K562 (cell line): ENCODE measurements around the gene KCNK3. TPM values are rescaled to one million over a fixed set of nuclear protein-coding genes. Genes with fewer than 3 reads are reported as not detected.

Source experiments
- ATAC-seq: fragments of 200-7000 bp; cut with Tn5 transposase; 3 replicates; pipeline ENCODE4 v1.9.1; 2020; ENCODE audit warnings: moderate library complexity
- BruUV-seq: library from RNA; stranded (reverse); fragments of 400-500 nt; replicated peaks from 2 replicates; lab custom pipeline; 2021; lab: Mats Ljungman, UMichigan
- CTCF ChIA-PET: fragments of 300-600 bp; formaldehyde crosslinking; extraction: SDS; loops from one replicate; lab custom pipeline; 2021; ENCODE audit warnings: low intra/inter-chr PET ratio; lab: Yijun Ruan, JAX
- POLR2A ChIA-PET: fragments of 300-600, 350-650 bp; sonication (Branson Sonifier 250); formaldehyde crosslinking; extraction: SDS; loops from one replicate; lab custom pipeline; 2021; ENCODE audit warnings: antibody characterized with exemption, inconsistent platforms; lab: Yijun Ruan, JAX
- DNase-seq, 4 experiments: peaks; one replicate each; pipeline versions ENCODE4 v3.0.0 to v3.0.0-alpha.2; 2011 to 2018; ENCODE audit warnings: low spot score in 3 of 4, mixed read lengths in 3 of 4; ENCODE audit errors: extremely low read depth in 1 of 4
- FAIRE-seq: peaks from 2 replicates; lab custom pipeline; 2011; peaks lifted over from hg19 to GRCh38; lab: Jason Lieb, UNC
- H2AFZ ChIP-seq: 2 replicates; pipeline ENCODE4 v1.6.0; 2011; ENCODE audit warnings: low read depth, low read length, control low read depth, inconsistent platforms
- H3K27ac ChIP-seq: fragments of 200-600 bp; 3 replicates; pipeline ENCODE4 v1.8.0; 2011; ENCODE audit warnings: low read depth, mild to moderate bottlenecking, control low read depth, inconsistent platforms, low read length, moderate library complexity, mixed read lengths; ENCODE audit errors: extremely low read depth
- H3K27me3 ChIP-seq, 2 experiments: fragments of 300-600 bp in 1 of 2; 2 replicates in 1 of 2; 3 replicates in 1 of 2; pipeline versions ENCODE4 v1.6.0 to v1.8.0; 2011; ENCODE audit warnings: inconsistent platforms in 2 of 2, low read length in 2 of 2, mild to moderate bottlenecking in 1 of 2, mixed read lengths in 1 of 2, moderate library complexity in 1 of 2; ENCODE audit not compliant: control insufficient read depth in 2 of 2, insufficient read depth in 2 of 2
- H3K36me3 ChIP-seq: fragments of 300-600 bp; 3 replicates; pipeline ENCODE4 v1.8.0; 2011; ENCODE audit warnings: mild to moderate bottlenecking, low read length, inconsistent platforms; ENCODE audit not compliant: control insufficient read depth, insufficient read depth
- H3K4me1 ChIP-seq, 2 experiments: fragments of 200-600 bp in 1 of 2; replicated peaks in 1 of 2; 2 replicates in 1 of 2; 3 replicates in 1 of 2; pipeline versions ENCODE4 v1.5.1 to v1.8.0; 2011; ENCODE audit warnings: inconsistent platforms in 2 of 2, low read length in 2 of 2, mild to moderate bottlenecking in 1 of 2, mixed read lengths in 1 of 2, moderate library complexity in 1 of 2; ENCODE audit not compliant: control insufficient read depth in 2 of 2, insufficient read depth in 2 of 2
- H3K4me2 ChIP-seq: 2 replicates; pipeline ENCODE4 v1.6.1; 2011; ENCODE audit warnings: low read length, control low read depth, inconsistent platforms, mixed read lengths; ENCODE audit not compliant: insufficient read depth
- H3K4me3 ChIP-seq: fragments of 200-600 bp; sonication (generic), shearing (Covaris generic); 2 replicates; pipeline ENCODE4 v1.5.1; 2016; ENCODE audit warnings: control low read depth, inconsistent platforms
- H3K79me2 ChIP-seq: fragments of 200-600 bp; 3 replicates; pipeline ENCODE4 v1.8.0; 2011; ENCODE audit warnings: low read length, inconsistent platforms; ENCODE audit not compliant: control insufficient read depth, insufficient read depth
- H3K9ac ChIP-seq, 2 experiments: 2 replicates each; pipeline versions ENCODE4 v1.6.0 to v1.6.1; 2011; ENCODE audit warnings: low read depth in 2 of 2, low read length in 2 of 2, control low read depth in 1 of 2, inconsistent platforms in 1 of 2, mild to moderate bottlenecking in 1 of 2, mixed read lengths in 1 of 2; ENCODE audit not compliant: insufficient read depth in 1 of 2
- H3K9me1 ChIP-seq: one replicate; pipeline ENCODE4 v1.6.0; 2011; ENCODE audit warnings: inconsistent platforms, mild to moderate bottlenecking, low read length, moderate library complexity; ENCODE audit not compliant: control insufficient read depth, insufficient read depth
- H3K9me3 ChIP-seq: replicated peaks from 2 replicates; pipeline ENCODE4 v1.5.1; 2011; ENCODE audit warnings: low read depth, low read length, inconsistent platforms; ENCODE audit not compliant: control insufficient read depth, insufficient read depth
- H4K20me1 ChIP-seq: replicated peaks from 2 replicates; pipeline ENCODE4 v1.6.1; 2011; ENCODE audit warnings: low read length, inconsistent platforms, mixed read lengths; ENCODE audit not compliant: control insufficient read depth, insufficient read depth
- COPS2 ChIP-seq: fragments of 450-650 bp; conservative IDR thresholded peaks from 2 replicates; pipeline ENCODE4 v1.6.1; 2016; ENCODE audit warnings: mild to moderate bottlenecking, moderate library complexity
- DEAF1 ChIP-seq: fragments of 450-650 bp; formaldehyde crosslinking; IDR thresholded peaks from 2 replicates; pipeline ENCODE4 v1.4.0; 2020; ENCODE audit warnings: mild to moderate bottlenecking, moderate library complexity
- E2F6 ChIP-seq, 2 experiments: IDR thresholded peaks; 2 replicates each; pipeline ENCODE4 v1.6.1; 2011; ENCODE audit warnings: borderline replicate concordance in 1 of 2, control low read depth in 1 of 2, low read depth in 1 of 2, low read length in 1 of 2, mild to moderate bottlenecking in 1 of 2, mixed read lengths in 1 of 2, moderate library complexity in 1 of 2; ENCODE audit not compliant: insufficient read depth in 1 of 2, insufficient read length in 1 of 2, poor library complexity in 1 of 2, severe bottlenecking in 1 of 2; ENCODE audit errors: extremely low read depth in 1 of 2
- ELF2 ChIP-seq: fragments of 250-450 bp; sonication (Bioruptor Pico); IDR thresholded peaks from 2 replicates; pipeline ENCODE4 v1.5.0; 2021; ENCODE audit warnings: mild to moderate bottlenecking
- LCOR ChIP-seq: sonication (generic); formaldehyde crosslinking; IDR thresholded peaks from 2 replicates; pipeline ENCODE4 v1.8.0; 2022; ENCODE audit warnings: mild to moderate bottlenecking, missing genetic modification reagents
- MAX ChIP-seq: sonication (generic); formaldehyde crosslinking; IDR thresholded peaks from 2 replicates; pipeline ENCODE4 v1.9.0; 2022; ENCODE audit warnings: mild to moderate bottlenecking, missing genetic modification reagents
- NEUROD1 ChIP-seq: fragments of 150-350 bp; IDR thresholded peaks from 2 replicates; pipeline ENCODE4 v1.6.1; 2014; ENCODE audit warnings: borderline replicate concordance, low read length, low read depth; ENCODE audit not compliant: partially characterized antibody
- POLR2AphosphoS2 ChIP-seq: IDR thresholded peaks from 2 replicates; pipeline ENCODE4 v1.6.1; 2012; ENCODE audit warnings: low read length, improper control_type of control experiment
- RBM17 ChIP-seq: fragments of 200-400 bp; formaldehyde crosslinking; IDR thresholded peaks from 2 replicates; pipeline ENCODE4 v1.6.1; 2017; ENCODE audit warnings: low read depth, mild to moderate bottlenecking, low read length, borderline replicate concordance
- SAFB ChIP-seq: fragments of 200-400 bp; formaldehyde crosslinking; IDR thresholded peaks from 2 replicates; pipeline ENCODE4 v1.6.1; 2017; ENCODE audit warnings: low read depth, low read length, borderline replicate concordance
- whole genome bisulfite sequencing: fragments of 100-300 bp; shearing (Covaris generic); methylation state at CpG from one replicate; pipeline ENCODE4 v1.1.6; 2016; ENCODE audit warnings: low coverage, mixed read lengths; ENCODE audit not compliant: insufficient coverage; ENCODE audit errors: missing lambda C conversion rate; 5-methylcytosine and 5-hydroxymethylcytosine counted together
- in situ Hi-C: fragments of 300-500 bp; cut with MboI; formaldehyde crosslinking; loops from 4 replicates; pipeline ENCODE4 v1.15.0; 2018; ENCODE audit warnings: inconsistent platforms, mixed read lengths
- intact Hi-C: fragments of 100-400 bp; cut with micrococcal nuclease; formaldehyde crosslinking; loops from 2 replicates; pipeline ENCODE4 v1.14.2; 2022
- polyA plus RNA-seq, 8 experiments: library from polyadenylated mRNA; depleted of rRNA in 4 of 8; stranded (reverse) in 5 of 8; unstranded in 3 of 8; fragments of >200 nt; fragmentation: Nextera tagmentation in 2 of 8; fragmentation: Illumina TruSeq in 1 of 8; extraction: Ambion mirVana in 2 of 8; extraction: Trizol in 1 of 8; gene quantifications; 2 replicates each; pipeline versions ENCODE4 v1.2.1 to v1.2.3, GENCODE V29; 2011 to 2014; ENCODE audit warnings: inconsistent platforms in 1 of 8, missing spikeins in 1 of 8
- total RNA-seq, 7 experiments: library from RNA; depleted of rRNA in 6 of 7; stranded (reverse); fragments of >200 nt in 6 of 7; fragmentation: Illumina TruSeq in 2 of 7; extraction: Trizol in 2 of 7; gene quantifications; 2 replicates each; pipeline versions ENCODE4 v1.2.1 to v1.2.3, GENCODE V29; 2011 to 2021; ENCODE audit warnings: low replicate concordance in 1 of 7
- TF ChIP-seq, protein P1 (sequence below), 3 experiments: IDR thresholded peaks in 2 of 3; conservative IDR thresholded peaks in 1 of 3; 2 replicates each; pipeline ENCODE4 v1.5.1; 2011 to 2012; ENCODE audit warnings: low read length in 3 of 3, mild to moderate bottlenecking in 3 of 3, control low read depth in 2 of 3, improper control_type of control experiment in 1 of 3, inconsistent platforms in 1 of 3, low read depth in 1 of 3, mixed read lengths in 1 of 3, moderate library complexity in 1 of 3; ENCODE audit not compliant: insufficient read depth in 2 of 3
- TF ChIP-seq, protein P2 (sequence below): fragments of 450-650 bp; IDR thresholded peaks from 2 replicates; pipeline ENCODE4 v1.6.1; 2016

The KCNK3 gene
- total and polyA plus RNA-seq, 9 of the 15 experiments (the other 6 are each of a cell fraction or from before 2014, with no cell fraction given), result 0.01 to 0.20 (median 0.07) TPM; not detected in 5

- ChIA-PET POLR2A (interaction anchor here (0.7 to 0.9 kb wide), 2 partner anchors 9 to 19 kb away, joined by 3 read pairs; no protein-coding TSS in a partner anchor), CTCF (no interaction called here)
- no peak overlapping the region for H3K9ac ChIP-seq
- peaks cover 3 to 28% of the 10 kb centered on the region in 2 experiments; a peak in 4 of 5 replicates for H3K27me3 ChIP-seq
- no peaks in the 10 kb centered on the region for H4K20me1 ChIP-seq
- H3K4me2 ChIP-seq, result no peak overlapping the region
- H3K4me1 ChIP-seq, result peaks cover 15 to 30% of the 10 kb centered on the region in 2 experiments
- ATAC-seq, result peak; percentile 39
- no peaks in the 10 kb centered on the region for H3K79me2 ChIP-seq
- WGBS, result 83% methylated on average over 28 of the region's 101 CpGs
- H3K9me3 ChIP-seq, result no peaks in the 10 kb centered on the region
- no peak overlapping the region for H3K4me3 ChIP-seq
- no peak for FAIRE-seq
- H3K36me3 ChIP-seq, result no peaks in the 10 kb centered on the region
- no peak overlapping the region for H3K27ac ChIP-seq
- DNase-seq, result peak in 2 of 4 experiments; percentile 55 to 57
- intact Hi-C loops, result no loop called here
- in situ Hi-C loops, result no loop called here
- H2AFZ ChIP-seq, result no peak overlapping the region
- no peaks in the 10 kb centered on the region for H3K9me1 ChIP-seq
- no TSS peak for BruUV-seq
- no peak for TF ChIP-seq ELF2 (CRISPR knock-in tag)
- TF ChIP-seq, protein P1, sequence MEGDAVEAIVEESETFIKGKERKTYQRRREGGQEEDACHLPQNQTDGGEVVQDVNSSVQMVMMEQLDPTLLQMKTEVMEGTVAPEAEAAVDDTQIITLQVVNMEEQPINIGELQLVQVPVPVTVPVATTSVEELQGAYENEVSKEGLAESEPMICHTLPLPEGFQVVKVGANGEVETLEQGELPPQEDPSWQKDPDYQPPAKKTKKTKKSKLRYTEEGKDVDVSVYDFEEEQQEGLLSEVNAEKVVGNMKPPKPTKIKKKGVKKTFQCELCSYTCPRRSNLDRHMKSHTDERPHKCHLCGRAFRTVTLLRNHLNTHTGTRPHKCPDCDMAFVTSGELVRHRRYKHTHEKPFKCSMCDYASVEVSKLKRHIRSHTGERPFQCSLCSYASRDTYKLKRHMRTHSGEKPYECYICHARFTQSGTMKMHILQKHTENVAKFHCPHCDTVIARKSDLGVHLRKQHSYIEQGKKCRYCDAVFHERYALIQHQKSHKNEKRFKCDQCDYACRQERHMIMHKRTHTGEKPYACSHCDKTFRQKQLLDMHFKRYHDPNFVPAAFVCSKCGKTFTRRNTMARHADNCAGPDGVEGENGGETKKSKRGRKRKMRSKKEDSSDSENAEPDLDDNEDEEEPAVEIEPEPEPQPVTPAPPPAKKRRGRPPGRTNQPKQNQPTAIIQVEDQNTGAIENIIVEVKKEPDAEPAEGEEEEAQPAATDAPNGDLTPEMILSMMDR (IDR thresholded peaks at IDR 0.05 in 2 of 3, conservative IDR thresholded peaks at IDR 0.05 in 1 of 3; ENCODE audit: insufficient read depth in 2 of 3, low read depth in 1 of 3, low read length in 3 of 3), result peak; percentile 25 to 53 (median 33); a peak in 3 of 6 replicates
- TF ChIP-seq SAFB, result peak; percentile 80; the same call in 1 of the 2 replicates
- TF ChIP-seq RBM17, result no peak
- TF ChIP-seq LCOR (CRISPR knock-in tag), result no peak
- TF ChIP-seq, protein P2, sequence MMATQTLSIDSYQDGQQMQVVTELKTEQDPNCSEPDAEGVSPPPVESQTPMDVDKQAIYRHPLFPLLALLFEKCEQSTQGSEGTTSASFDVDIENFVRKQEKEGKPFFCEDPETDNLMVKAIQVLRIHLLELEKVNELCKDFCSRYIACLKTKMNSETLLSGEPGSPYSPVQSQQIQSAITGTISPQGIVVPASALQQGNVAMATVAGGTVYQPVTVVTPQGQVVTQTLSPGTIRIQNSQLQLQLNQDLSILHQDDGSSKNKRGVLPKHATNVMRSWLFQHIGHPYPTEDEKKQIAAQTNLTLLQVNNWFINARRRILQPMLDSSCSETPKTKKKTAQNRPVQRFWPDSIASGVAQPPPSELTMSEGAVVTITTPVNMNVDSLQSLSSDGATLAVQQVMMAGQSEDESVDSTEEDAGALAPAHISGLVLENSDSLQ, result no peak
- TF ChIP-seq NEUROD1, result no peak
- no peak for TF ChIP-seq POLR2AphosphoS2
- peak in 1 of 2 experiments; percentile 63 for TF ChIP-seq E2F6 (IDR thresholded peaks at IDR 0.05; ENCODE audit: borderline replicate concordance in 1 of 2, extremely low read depth in 1 of 2, insufficient read depth in 1 of 2, insufficient read length in 1 of 2, low read depth in 1 of 2, low read length in 1 of 2, poor library complexity in 1 of 2, severe bottlenecking in 1 of 2)
- TF ChIP-seq DEAF1 (CRISPR knock-in tag), result no peak
- peak; percentile 87 for TF ChIP-seq MAX
- no peak for TF ChIP-seq COPS2
Measured at GRCh38 chr2:26727641-26728561, 35.4 kb downstream of the KCNK3 start.
